DND-41 (cell line): ENCODE results near the gene TTC23.

ENCODE experiments used
- EZH2 ChIP-seq: IDR thresholded peaks from 3 replicates; pipeline ENCODE4 v1.6.1; 2012; ENCODE audit warnings: borderline replicate concordance, low read depth, mild to moderate bottlenecking, moderate library complexity, low read length, inconsistent platforms; ENCODE audit not compliant: severe bottlenecking
- TF ChIP-seq, protein P1 (sequence below): IDR thresholded peaks from 2 replicates; pipeline ENCODE4 v1.5.1; 2012; ENCODE audit warnings: borderline replicate concordance, low read length, moderate library complexity, mild to moderate bottlenecking; ENCODE audit not compliant: poor library complexity, severe bottlenecking; ENCODE audit errors: extremely low read depth

DNA sequence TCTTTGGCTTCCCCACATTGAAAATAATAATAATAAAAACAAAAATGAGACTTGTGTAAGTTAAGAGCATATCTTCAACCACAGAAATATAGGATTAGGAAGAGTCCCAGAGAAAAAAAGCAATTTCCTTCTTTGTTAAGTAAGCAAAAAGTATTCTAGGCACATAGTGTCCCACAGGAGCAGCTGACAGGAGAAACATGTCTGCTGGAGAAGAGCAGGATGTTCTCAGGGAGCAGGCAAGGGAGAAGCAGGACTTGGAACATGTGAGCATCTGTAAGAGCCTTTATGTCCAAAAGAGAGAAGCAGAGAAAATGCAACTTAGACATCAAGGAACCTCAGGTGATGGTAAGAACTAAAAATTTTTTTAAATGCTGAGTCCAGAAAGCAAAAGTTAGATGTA, 39.0 kb downstream of the TTC23 start:
- no peak for TF ChIP-seq EZH2
- TF ChIP-seq, protein P1, sequence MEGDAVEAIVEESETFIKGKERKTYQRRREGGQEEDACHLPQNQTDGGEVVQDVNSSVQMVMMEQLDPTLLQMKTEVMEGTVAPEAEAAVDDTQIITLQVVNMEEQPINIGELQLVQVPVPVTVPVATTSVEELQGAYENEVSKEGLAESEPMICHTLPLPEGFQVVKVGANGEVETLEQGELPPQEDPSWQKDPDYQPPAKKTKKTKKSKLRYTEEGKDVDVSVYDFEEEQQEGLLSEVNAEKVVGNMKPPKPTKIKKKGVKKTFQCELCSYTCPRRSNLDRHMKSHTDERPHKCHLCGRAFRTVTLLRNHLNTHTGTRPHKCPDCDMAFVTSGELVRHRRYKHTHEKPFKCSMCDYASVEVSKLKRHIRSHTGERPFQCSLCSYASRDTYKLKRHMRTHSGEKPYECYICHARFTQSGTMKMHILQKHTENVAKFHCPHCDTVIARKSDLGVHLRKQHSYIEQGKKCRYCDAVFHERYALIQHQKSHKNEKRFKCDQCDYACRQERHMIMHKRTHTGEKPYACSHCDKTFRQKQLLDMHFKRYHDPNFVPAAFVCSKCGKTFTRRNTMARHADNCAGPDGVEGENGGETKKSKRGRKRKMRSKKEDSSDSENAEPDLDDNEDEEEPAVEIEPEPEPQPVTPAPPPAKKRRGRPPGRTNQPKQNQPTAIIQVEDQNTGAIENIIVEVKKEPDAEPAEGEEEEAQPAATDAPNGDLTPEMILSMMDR, result no peak
